Stimulated activated CD4-positive, alpha-beta T cell treated with anti-CD3 and anti-CD28 coated beads, Interleukin-15, amount 100 ng/mL, for 48 hours (primary cell): ENCODE measurements around the gene EIF6.

Source experiments
- DNase-seq, 2 donors: peaks; one replicate each; pipeline ENCODE4 v3.0.0-alpha.2; 2020; ENCODE audit warnings: low read depth in 2 of 2

Gene EIF6

DNA sequence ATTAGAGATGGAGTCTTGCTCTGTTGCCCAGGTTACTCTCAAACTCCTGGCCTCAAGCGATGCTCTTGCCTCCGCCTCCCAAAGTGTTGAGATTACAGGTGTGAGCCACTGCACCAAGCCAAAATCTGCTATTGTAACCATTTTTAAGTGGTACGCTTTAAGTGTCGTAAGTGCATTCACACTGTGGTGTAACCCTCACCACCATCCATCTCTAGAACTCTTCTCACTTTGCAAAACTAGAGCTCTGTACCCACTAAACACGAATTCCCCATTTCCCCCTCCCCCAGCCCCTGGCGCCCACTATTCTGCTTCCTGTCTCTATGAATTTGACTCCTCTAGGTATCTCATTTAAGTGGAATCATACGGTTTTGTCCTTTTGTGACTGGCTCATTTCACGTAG, 10.5 kb upstream of the EIF6 start:
- no peak for DNase-seq

DNA sequence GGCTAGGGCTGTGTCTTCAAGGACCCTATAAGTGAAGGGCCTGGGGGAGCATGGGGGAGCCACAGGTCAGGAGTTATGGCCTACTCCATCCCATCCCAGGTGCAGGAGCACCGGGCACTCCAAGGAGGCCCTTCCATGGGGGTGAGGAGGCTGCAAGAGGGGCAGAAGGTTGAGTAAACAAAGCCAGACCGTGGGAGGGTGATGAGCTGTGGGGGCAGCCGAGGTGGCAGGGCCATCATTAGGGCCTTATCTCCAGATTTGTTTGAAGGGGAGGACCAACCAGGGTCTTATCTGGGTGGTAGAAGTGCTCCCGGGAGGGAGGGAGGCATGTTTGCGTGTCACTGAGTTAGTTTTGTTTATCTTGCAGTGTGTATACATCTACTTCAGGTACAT, 9.7 kb upstream of the EIF6 start:
- DNase-seq: no peak

DNA sequence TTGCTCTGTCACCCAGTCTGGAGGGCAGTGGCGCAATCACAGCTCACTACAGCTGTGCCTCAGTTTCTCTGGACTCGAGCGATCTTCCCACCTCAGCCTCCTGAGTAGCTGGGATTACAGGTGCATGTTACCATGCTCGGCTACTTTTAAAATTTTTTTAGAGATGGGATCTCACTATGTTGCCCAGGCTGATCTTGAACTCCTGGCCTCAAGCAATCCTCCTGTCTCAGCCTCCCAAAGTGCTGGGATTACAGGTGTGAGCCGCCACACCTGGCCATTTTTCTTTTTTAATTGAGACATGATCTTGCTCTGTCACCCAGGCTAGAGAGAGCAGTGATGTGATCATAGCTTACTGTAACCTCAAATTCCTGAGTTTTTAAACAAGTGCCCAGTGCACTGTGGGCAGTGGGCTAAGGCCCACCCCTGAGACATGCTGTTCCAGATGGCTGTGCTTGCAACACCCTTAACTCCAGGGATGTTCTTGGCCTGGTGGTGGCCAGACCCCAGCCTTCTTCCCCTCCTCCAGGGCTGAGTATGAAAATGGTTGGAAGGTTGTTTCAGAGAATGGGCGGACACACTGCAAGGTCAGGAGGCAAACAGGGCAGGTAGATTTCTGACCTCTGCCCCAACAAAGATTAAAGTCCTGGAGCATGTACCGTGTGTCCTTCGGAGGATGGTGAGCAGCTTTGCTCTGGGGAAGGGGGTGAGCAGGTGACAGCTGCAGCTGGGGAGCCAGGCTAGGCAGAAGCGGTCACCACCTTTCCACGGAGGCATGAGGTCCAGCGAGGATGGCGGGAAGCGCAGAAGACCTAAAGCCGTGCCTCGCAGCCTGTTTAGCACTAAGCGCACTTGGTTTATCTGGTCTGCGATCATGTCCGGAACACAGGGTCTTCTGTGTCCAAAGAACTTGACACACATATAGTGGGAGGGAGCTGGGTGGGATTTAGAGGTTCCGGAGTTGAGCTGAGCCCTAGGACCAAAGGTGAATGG, 9.0 kb upstream of the EIF6 start:
- no peak for DNase-seq

DNA sequence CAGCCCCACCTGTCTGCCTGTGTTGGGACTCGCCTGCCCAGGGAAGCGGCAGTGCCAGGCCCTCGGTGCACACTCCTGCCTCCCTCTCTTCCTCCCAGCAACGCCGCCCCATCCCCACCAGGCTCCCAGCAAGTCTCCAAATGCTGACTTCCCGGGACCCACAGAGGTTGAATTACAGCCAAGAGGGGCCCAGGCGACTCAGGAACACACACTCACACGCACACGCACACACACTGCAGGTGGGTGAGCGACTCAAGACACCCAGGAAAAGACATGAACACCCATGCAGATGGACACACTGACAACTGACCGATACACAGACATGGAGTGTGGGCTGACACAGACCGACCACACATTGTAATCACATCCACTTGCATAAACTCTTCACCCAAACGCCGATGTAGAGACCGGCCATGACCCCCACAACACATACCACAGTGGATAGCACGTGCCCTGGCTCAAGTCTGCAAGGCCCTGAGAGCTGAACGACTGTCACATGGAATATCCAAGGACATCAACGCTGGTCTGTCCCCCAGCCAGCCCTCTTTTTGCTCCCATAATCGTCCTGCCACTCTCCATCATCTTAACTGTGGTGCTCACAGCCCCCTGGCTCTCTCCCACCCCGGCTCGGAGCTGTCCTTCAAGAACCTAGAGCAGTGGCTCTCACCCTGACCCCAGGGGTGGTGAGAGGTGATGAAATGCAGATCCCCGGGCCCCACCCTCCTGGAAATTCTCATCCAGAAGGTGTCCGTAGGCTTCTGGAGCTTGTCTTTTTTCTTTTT, 8.1 kb upstream of the EIF6 start:
- DNase-seq: no peak

DNA sequence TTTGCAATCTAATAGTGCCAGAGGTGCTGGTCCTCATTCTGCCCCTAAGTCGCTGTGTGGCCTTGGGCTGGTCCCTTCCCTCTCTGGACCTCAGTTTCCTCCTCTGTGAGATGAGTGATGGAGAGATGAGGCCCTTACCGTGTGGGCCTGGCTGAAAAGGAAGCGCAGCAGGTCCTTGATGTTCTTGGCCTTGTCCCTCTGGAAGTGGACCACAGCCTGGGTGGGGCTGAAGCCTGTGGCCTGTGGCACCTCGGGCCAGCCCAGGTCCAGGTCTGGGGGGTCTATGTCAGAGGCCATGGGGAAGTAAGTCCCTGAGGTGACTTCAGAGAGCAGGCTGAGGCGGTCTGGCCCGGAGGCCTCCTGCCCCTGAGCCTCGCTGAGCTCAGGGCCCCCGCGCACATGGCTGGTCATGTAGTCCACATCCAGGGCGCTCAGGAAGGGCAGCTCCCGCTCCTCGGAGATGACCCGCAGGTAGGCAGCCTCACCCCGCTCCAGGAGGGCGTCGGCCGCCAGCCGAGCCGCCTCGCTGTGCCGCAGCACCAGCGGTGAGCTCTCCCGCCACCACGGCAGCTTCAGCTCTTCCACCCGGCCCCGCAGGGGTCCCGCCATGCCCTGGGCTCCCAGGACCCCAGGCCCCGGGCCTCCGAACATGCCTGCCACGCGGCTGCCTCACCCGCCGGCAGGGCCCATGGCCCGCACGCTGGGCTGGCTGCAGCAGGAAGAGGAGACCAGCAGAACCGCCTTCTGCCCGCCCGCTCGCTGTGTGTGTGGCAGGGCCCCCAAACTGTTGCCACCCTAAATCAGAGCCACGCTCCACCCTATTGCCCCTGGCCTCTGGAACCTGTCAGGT, 7.3 kb upstream of the EIF6 start, which contains the start of gene FAM83C:
Gene FAM83C (minus strand): TSS at position 772 of the 850 bp plus-strand sequence. CDS start 121 bp downstream, at position 651.
- DNase-seq: no peak

DNA sequence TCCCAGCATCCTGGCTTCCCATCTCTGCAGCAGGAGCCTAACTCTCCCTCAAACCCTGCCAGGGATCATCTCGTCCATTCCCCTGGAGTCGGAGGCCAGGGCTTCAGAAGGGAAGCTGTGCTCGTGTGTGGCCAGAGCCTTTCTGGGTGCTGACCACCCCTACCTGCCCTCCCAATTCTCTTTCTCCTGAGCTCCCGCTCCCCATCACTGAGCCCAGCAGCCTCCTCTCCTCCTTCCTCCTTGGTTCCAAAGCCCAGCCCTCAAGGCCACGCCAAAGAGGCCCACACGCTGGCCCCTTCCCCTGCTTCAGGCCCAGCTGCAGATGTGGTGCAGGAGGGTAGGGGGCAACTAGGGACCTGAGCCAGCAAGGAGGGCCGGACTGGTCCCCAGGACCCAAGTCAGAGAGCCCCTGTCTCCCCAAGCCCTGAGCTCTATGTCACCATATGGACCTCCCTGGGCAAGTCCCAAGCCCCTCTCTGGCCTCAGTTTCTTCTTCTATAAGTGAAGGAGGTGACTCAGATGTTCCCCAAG, 6.4 kb upstream of the EIF6 start:
- no peak for DNase-seq

DNA sequence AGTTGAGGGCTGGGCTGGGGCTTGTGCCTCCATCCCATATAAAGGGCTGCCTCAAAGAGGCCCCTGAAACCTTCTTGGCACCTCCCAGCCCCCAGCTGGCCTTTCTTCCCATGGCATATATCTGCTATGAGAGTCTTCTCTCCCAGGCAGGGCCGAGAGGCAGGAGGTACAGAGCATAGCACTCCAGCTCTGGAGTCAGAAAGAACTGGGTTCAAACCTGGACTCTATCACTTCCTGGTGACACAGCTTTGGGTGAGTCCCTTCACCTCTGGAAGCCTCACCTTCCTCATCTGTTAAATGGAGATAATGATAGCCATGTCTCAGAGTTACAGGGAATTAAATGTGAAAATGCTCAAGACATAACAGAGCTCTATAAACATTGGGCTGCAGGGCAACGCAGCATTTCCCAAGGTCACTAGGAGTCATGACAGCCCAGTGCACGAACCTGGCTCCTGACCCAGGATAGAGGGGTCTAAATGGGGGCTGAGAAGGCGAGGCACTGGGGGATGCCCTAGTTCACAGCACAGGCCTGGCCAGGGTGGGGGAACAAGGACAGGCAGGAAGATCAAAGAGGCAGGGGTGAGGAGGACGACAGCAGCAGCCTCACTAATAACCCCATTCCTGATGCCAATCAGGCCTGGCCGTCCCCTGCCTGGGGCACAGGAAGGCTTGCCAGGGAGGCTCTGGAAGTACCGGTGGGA, 5.8 kb upstream of the EIF6 start:
- DNase-seq: no peak

DNA sequence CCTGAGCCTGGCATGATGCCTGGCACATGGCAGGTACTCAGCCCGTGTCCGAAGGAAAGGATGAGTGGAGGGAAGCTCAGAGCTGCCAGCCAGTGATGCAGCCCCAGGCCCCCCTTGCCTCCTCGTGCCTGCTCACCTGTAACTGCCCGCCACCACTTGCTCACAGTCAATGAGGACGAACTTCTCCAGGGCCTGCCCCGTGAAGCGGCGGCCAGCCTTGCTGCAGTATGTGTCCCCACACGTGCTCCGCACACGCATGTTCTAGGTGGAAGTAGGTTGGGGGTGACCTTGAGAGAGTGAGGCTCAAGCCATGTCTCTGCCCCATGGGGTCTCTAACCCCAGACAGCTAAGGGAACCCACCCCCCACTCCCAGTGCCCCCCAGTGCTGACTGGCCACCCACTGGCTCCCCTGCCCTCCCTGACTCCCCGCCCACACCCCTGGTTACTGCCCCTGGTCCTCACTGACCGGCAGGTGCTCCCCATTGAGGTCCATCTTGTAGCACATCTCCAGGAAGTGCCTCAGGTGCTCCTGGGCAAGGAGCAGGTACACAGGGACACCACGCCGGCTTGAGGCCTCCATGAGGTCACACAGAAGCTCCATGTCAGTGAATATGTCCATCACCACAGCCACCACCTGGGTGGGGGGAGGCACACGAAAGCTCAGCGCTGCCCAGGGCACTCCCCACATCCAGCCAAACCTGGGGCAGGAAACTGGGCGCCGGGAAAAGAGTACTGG, 3.9 kb upstream of the EIF6 start:
- no peak for DNase-seq

DNA sequence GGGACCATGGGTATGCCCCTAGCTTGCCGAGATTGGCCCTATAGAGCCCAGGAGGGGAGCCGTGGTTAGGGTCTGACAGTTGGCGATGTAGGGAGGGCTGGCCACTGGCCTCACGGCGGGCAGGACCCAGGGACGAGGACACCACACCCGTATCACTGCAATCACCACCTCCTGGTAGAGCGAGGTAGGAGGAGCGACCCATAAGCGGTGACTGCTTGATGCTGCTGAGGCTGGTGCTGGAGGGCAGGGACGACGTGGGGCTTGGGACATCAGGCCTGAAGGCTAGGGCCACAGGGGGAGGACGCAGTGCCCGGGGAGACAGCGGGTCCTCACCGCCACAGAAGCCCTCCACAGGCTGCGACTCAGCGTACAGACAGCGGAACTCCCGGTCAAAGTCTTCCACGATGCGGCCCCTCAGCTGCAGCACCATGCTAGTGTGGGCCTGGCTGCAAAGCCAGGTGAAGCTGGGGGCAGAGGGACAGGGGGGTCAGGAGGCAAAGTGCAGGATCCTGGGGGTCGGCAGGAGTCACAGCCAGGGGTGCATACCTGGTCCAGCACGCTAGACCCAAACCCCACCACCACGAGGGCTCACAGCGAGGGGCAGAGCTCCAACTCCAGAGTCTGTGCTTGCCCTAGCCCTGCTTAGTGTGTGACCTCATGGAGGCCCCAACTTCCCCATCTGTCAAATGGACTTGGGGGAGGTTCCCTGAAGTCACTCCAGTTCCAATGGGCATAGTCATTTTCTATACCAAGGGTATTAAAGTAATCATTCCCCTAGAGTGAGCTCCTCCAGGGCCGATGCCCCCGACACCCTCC, 3.1 kb upstream of the EIF6 start:
- no peak for DNase-seq

DNA sequence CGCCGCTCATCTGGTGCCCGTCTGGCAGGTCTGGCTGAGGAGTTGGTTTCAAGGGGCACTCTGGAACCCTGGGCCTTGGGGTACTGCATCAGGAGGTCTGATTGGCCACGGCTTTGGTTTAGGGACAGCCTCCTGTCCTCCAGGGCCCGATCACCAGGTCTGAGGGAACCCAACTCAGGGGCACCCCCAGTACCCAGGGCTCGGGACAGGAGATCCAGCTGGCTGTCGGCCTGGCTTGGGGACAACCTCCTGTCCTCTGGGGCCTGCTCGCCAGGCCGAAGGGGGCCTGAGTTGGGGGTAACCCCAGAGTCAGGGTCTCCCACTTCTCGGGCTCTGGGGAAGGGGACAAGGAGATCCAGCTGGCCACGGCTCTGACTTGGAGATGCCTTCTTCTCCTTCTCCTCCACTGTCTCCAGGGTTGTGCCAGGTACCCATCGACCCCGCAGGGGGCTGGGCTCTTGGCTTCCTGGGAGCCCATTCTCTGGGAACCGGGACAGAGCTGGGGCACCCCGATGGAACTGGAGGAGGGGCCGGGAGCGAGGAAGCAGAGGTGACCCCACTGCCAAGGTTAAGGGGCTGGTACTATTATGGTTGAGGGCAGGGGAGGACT, 2.4 kb upstream of the EIF6 start:
- DNase-seq: no peak

DNA sequence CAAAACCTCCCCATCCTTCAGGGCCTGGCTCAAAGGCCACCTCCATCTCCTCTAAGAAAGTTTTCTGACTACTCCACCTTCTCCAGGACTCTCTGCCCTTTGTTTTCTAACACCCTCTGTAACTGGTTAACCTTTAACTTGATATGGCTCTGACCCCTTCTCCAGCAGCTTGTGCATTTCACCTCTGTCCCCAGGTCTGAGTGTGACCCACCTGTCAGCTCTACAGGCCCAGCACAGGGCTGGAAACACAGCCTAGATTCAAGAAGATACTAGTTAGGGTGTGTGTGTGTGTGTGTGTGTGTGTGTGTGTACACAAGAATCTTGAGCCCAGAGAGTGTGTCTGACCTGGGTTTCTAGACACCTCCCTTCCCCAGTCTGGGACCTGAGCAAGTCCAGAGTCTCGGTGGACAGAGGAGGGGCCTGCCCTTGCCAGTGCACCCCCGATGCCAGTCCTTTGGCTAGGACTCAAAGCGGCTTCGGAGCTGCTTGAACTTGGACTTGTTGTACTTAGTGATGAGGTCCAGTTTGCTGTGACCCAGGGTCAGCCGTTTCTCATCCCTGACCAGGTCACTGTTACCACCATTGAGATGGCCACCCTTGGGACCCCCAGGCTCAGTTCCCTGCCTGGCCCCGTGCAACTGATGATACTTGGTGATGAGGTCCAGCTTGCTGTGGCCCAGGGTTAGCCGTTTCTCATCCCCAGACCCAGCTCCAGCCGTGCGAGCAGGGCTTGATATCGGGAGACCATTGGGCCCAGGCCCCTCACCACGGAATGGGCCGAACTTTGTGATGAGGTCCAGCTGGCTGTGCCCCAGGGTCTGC, 1.7 kb upstream of the EIF6 start:
- no peak for DNase-seq

DNA sequence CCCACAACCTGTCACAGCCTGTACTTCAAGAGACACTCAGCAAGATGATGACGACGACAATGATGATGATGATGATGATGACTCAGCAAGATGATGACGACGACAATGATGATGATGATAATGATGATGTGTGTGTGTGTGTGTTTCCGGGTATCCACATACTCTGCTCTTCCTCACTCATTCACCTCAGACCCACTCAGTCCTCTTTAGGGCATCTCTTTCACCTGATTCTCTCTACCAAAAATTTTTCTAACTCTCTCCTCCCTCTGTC, 1.2 kb upstream of the EIF6 start:
- DNase-seq: no peak

DNA sequence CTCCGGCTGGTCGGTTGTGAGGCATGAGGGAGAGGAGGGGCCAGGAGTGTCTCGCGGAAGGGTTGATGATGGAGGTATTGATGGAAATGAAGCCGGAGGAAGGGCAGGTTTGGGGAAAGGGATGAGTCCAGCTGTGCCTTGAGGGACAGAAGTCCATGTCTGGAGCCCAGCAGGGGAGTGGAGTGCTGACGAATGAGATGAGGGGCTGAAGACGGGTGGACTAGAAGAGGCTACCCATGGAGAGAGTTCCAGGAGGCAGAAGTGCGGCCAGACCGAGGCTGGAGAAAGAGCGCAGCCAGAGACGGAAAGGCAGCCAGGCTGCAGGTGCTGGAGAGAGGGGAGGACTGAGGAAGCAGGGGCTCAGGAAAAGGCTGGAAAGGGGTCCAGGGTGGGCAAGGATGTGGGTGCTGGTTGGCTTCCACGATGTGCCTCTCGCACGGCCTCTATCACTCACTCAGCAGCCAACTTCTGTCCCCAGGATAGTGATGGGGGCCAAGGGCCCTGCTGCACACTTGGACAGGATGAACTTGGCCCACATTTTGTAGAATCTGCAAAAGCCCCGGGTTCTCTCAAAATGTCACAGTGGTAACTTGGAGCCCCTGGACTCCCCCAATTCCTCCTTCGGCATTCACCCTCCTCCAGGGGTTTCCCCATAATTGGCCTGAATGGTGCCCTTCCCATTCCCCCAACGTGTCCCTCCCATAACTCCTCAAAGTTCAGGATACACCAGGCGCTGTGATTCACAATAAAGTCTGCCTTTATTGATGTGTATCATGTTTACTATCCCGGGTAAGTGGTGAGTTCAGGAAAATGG, 627 bp upstream of the EIF6 start:
- DNase-seq: no peak

DNA sequence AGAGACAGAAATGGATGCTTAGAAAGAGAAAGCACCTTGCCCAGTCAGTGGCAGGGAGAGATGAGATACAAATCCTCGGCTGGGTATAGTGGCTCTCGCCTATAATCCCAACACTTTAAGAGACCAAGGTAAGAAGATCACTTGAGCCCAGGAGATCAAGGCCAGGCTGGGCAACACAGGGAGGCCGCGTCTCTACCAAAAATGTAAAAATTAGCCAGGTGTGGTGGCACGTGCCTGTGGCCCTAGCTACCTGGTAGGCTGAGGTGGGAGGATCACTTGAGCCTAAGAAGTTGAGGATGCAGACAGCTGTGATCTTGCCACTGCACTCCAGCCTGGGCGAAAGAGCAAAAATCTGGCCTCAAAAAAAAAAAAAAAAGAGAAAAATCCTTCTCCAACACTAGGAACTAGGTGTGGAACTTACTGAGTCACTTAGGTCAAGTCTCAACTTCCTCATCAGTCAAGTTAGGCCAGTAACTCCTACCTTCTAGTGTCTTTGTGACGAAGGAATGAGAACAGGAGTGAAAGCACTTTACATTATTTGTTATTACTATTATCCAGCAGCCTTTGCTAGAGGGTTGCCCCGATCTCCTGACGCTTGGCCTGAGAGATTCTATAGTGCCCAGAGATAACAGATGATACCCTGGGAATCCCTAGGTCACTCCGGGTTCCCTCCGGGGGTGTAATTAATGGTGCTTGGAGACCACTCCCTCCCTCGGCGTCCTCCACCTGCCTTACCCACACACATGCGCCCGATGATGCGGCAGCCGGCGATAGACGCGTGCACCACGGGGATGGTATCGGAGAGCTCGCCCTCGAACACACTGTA, 918 bp downstream of the EIF6 start:
- no peak for DNase-seq

DNA sequence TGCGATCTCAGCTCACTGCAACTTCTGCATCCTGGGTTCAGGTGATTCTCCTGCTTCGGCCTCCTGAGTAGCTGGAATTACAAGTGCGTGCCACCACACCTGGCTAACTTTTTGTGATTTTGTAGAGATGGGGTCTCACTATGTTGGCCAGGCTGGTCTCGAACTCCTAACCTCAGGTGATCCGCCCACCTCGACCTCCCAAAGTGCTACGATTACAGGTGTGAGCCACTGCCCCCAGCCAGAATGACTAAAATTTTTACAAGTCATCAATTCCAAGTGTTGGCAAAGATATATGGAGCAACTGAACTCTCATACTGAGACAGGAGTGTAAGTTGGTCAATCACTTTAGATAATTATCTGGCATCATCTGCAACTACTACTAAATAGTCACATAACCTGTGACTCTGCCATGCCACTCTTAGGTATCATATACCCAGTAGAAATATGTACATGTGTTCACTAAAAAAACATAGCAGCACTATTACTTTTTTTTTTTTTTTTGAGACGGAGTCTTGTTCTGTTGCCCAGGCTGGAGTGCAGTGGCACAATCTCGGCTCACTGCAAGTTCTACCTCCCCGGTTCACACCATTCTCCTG, 3.0 kb downstream of the EIF6 start:
- DNase-seq: no peak

DNA sequence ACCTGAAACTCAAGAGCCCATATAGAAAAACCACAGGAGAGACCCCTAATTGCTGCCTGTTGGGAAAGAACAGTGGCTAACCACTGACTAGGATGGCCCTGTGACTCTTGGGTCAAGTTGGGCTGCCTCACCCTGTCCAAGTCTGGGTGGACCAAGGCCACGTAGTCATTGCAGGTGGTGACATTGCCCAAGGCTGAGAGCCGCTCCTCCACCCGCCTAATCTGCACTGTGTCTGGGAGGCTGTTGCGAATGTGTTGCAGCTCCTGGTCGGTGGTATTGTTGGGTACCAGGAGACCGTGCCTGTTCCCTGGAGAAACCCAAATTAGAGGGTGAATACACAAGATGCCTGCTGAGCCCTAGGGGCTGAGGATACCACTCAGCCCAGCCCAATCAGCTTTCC, 4.0 kb downstream of the EIF6 start:
- DNase-seq: no peak
